Osteoblast (primary cell): ENCODE data around the gene ADAT1. TPM values are rescaled to one million over a fixed set of nuclear protein-coding genes. Genes with fewer than 3 reads are reported as not detected.

Source experiments
- DNase-seq: peaks from one replicate; pipeline ENCODE4 v3.0.0; 2011; ENCODE audit warnings: low spot score, mixed read lengths; ENCODE audit not compliant: insufficient read length; ENCODE audit errors: missing footprints
- H2AFZ ChIP-seq: 2 replicates; pipeline ENCODE4 v1.6.0; 2011; ENCODE audit warnings: mild to moderate bottlenecking, low read length
- H3K27ac ChIP-seq: 2 replicates; pipeline ENCODE4 v1.5.1; 2011; ENCODE audit warnings: mild to moderate bottlenecking, low read depth, low read length, moderate library complexity
- H3K27me3 ChIP-seq: 2 replicates; pipeline ENCODE4 v1.6.0; 2012; ENCODE audit warnings: mild to moderate bottlenecking, control low read depth, inconsistent platforms, low read length, moderate library complexity; ENCODE audit not compliant: insufficient read depth
- H3K36me3 ChIP-seq: 2 replicates; pipeline ENCODE4 v1.5.1; 2011; ENCODE audit warnings: mild to moderate bottlenecking, low read length, control low read depth, moderate library complexity; ENCODE audit not compliant: insufficient read depth
- H3K4me1 ChIP-seq: 2 replicates; pipeline ENCODE4 v1.5.1; 2011; ENCODE audit warnings: mild to moderate bottlenecking, low read length, control low read depth, moderate library complexity; ENCODE audit not compliant: insufficient read depth
- H3K4me2 ChIP-seq: 2 replicates; pipeline ENCODE4 v1.6.0; 2011; ENCODE audit warnings: mild to moderate bottlenecking, low read length; ENCODE audit not compliant: insufficient read depth
- H3K4me3 ChIP-seq: fragments of 200-600 bp; sonication (generic); 3 replicates; pipeline ENCODE4 v1.5.1; 2012; ENCODE audit warnings: mild to moderate bottlenecking, low read length, inconsistent platforms; ENCODE audit not compliant: insufficient read depth
- H3K79me2 ChIP-seq: 2 replicates; pipeline ENCODE4 v1.6.0; 2012; ENCODE audit warnings: mild to moderate bottlenecking, low read length, control low read depth, inconsistent platforms; ENCODE audit not compliant: insufficient read depth
- H3K9me3 ChIP-seq: 2 replicates; pipeline ENCODE4 v1.5.1; 2011; ENCODE audit warnings: low read depth, low read length, control low read depth
- H4K20me1 ChIP-seq: 2 replicates; pipeline ENCODE4 v1.6.0; 2012; ENCODE audit warnings: mild to moderate bottlenecking, low read length, control low read depth; ENCODE audit not compliant: insufficient read depth
- CTCF ChIP-seq: IDR thresholded peaks from 2 replicates; pipeline ENCODE4 v1.5.1; 2011; ENCODE audit warnings: mild to moderate bottlenecking, low read depth, low read length, moderate library complexity; ENCODE audit errors: extremely low read depth
- total RNA-seq: library from RNA; depleted of rRNA; stranded (reverse); fragments of >200 nt; gene quantifications from 2 replicates; pipeline ENCODE4 v1.2.3, GENCODE V29; 2012

ADAT1 gene
- total RNA-seq, 1 donor: 46.0 TPM

GRCh38 chr16:75555213-75555706, 67.8 kb downstream of the ADAT1 start:
- DNase-seq: peak; percentile 97
- Histone ChIP-seq H3K4me2 (peak overlapping the region; percentile 94), H3K79me2 (peaks cover 7% of the 10 kb centered on the region), H3K36me3 (no peaks in the 10 kb centered on the region), H3K27ac (peak overlapping the region; percentile 79), H3K9me3 (no peaks in the 10 kb centered on the region), H3K4me1 (peaks cover 20% of the 10 kb centered on the region), H2AFZ (peak overlapping the region; percentile 96), H4K20me1 (no peaks in the 10 kb centered on the region), H3K4me3 (peak overlapping the region; percentile 92), H3K27me3 (no peaks in the 10 kb centered on the region)
- TF ChIP-seq CTCF: no peak

GRCh38 chr16:75552951-75553350, 70.1 kb downstream of the ADAT1 start:
- no peak for TF ChIP-seq CTCF
- H3K79me2 ChIP-seq: peaks cover 7% of the 10 kb centered on the region
- H3K9me3 ChIP-seq: no peaks in the 10 kb centered on the region
- H3K27ac ChIP-seq: no peak overlapping the region
- no peaks in the 10 kb centered on the region for H4K20me1 ChIP-seq
- no peaks in the 10 kb centered on the region for H3K36me3 ChIP-seq
- no peak overlapping the region for H3K4me2 ChIP-seq
- H2AFZ ChIP-seq: no peak overlapping the region
- H3K4me1 ChIP-seq: peaks cover 11% of the 10 kb centered on the region
- H3K4me3 ChIP-seq: no peak overlapping the region
- H3K27me3 ChIP-seq: no peaks in the 10 kb centered on the region
- no peak for DNase-seq

GRCh38 chr16:75550211-75550662, 72.8 kb downstream of the ADAT1 start:
- Histone ChIP-seq H3K36me3 (no peaks in the 10 kb centered on the region), H3K79me2 (peaks cover 7% of the 10 kb centered on the region), H3K27ac (no peak overlapping the region), H4K20me1 (no peaks in the 10 kb centered on the region), H3K9me3 (no peaks in the 10 kb centered on the region), H3K4me3 (no peak overlapping the region), H3K4me1 (peaks cover 6% of the 10 kb centered on the region), H3K4me2 (no peak overlapping the region), H3K27me3 (no peaks in the 10 kb centered on the region), H2AFZ (no peak overlapping the region)
- TF ChIP-seq CTCF: peak; percentile 50
- DNase-seq: no peak

Other genes starting within 250 kb of the ADAT1 start
- gene CFDP1, start 189.8 kb downstream of the ADAT1 start, total RNA-seq: 37.7 and 41.3 TPM in 2 replicates
- gene TMEM170A, start 158.6 kb downstream of the ADAT1 start, total RNA-seq: 11.6 and 13.6 TPM in 2 replicates
- gene CHST6, start 127.8 kb downstream of the ADAT1 start, total RNA-seq: 1.1 and 1.5 TPM in 2 replicates
- gene CHST5, start 87.2 kb downstream of the ADAT1 start, total RNA-seq: under 0.01 TPM in 1 of 2 replicates, not detected in the other
- 17.0 and 22.4 TPM in 2 replicates for gene TMEM231, start 67.0 kb downstream of the ADAT1 start, total RNA-seq
- gene GABARAPL2, start 56.9 kb downstream of the ADAT1 start, total RNA-seq: 32.9 and 36.8 TPM in 2 replicates
- gene KARS1, start 24.4 kb upstream of the ADAT1 start, total RNA-seq: 121 and 125 TPM in 2 replicates
- 39.1 and 39.5 TPM in 2 replicates for gene TERF2IP, start 24.5 kb upstream of the ADAT1 start, total RNA-seq
- not detected in 2 replicates for gene CPHXL2, start 53.7 kb upstream of the ADAT1 start, total RNA-seq
- not detected in 2 replicates for gene DUXB, start 78.2 kb upstream of the ADAT1 start, total RNA-seq
- not detected in 2 replicates for gene CPHXL, start 103.2 kb upstream of the ADAT1 start, total RNA-seq